GM23338 (cell line): Measurements from ENCODE around the gene KCNC2. TPM values are rescaled to one million over a fixed set of nuclear protein-coding genes. Genes with fewer than 3 reads are reported as not detected.
A peak's percentile ranks its signal among the peaks of the same experiment; 100 is the strongest.

ENCODE experiments used
- ATAC-seq: fragments of 200-7000 bp; cut with Tn5 transposase; 3 replicates; pipeline ENCODE4 v1.9.1; 2020
- DNase-seq: peaks from one replicate; pipeline ENCODE4 v3.0.0-alpha.2; 2015; ENCODE audit warnings: low spot score
- H2AFZ ChIP-seq: fragments of 200-600 bp; sonication (generic); 2 replicates; pipeline ENCODE4 v1.8.0; 2016; ENCODE audit warnings: antibody characterized with exemption, mild to moderate bottlenecking, moderate library complexity
- H3F3A ChIP-seq: fragments of 200-600 bp; sonication (generic); replicated peaks from 2 replicates; pipeline ENCODE4 v1.8.0; 2017; ENCODE audit warnings: antibody characterized with exemption, mixed run types, low read depth
- H3K27ac ChIP-seq: fragments of 200-600 bp; sonication (generic); 2 replicates; pipeline ENCODE4 v1.6.1; 2016; ENCODE audit warnings: low read depth
- H3K27me3 ChIP-seq: fragments of 200-600 bp; sonication (generic); 2 replicates; pipeline ENCODE4 v1.8.0; 2016; ENCODE audit warnings: mild to moderate bottlenecking, mixed run types, moderate library complexity; ENCODE audit not compliant: insufficient read depth
- H3K36me3 ChIP-seq: fragments of 200-600 bp; sonication (generic); 2 replicates; pipeline ENCODE4 v1.8.0; 2016; ENCODE audit warnings: mild to moderate bottlenecking; ENCODE audit not compliant: insufficient read depth
- H3K4me1 ChIP-seq: fragments of 200-600 bp; sonication (generic); 2 replicates; pipeline ENCODE4 v1.8.0; 2016; ENCODE audit warnings: mild to moderate bottlenecking, moderate library complexity; ENCODE audit not compliant: insufficient read depth
- H3K4me2 ChIP-seq: fragments of 200-600 bp; sonication (generic); 2 replicates; pipeline ENCODE4 v1.7.1; 2017; ENCODE audit warnings: mixed run types
- H3K4me3 ChIP-seq: fragments of 200-600 bp; sonication (generic); 2 replicates; pipeline ENCODE4 v1.6.1; 2016; ENCODE audit warnings: mixed run types
- H3K79me2 ChIP-seq: fragments of 200-600 bp; sonication (generic); replicated peaks from 2 replicates; pipeline ENCODE4 v1.8.0; 2017; ENCODE audit warnings: mild to moderate bottlenecking; ENCODE audit not compliant: insufficient read depth
- H3K9me2 ChIP-seq: fragments of 200-600 bp; sonication (generic); 2 replicates; pipeline ENCODE4 v1.8.0; 2017; ENCODE audit not compliant: insufficient read depth
- H4K20me1 ChIP-seq: fragments of 200-600 bp; sonication (generic); replicated peaks from 2 replicates; pipeline ENCODE4 v1.8.0; 2017; ENCODE audit warnings: mild to moderate bottlenecking; ENCODE audit not compliant: insufficient read depth
- H3K27ac Mint-ChIP-seq: 2 replicates; pipeline ENCODE4 v1.8.0; 2020; ENCODE audit warnings: inconsistent platforms, mild to moderate bottlenecking, moderate library complexity, mixed read lengths
- H3K27me3 Mint-ChIP-seq: 3 replicates; pipeline ENCODE4 v1.8.0; 2022; ENCODE audit warnings: low read depth, mild to moderate bottlenecking, moderate library complexity, mixed read lengths, inconsistent platforms; ENCODE audit not compliant: insufficient read depth, poor library complexity
- H3K36me3 Mint-ChIP-seq: 3 replicates; pipeline ENCODE4 v1.8.0; 2021; ENCODE audit warnings: low read depth, mild to moderate bottlenecking, inconsistent platforms, moderate library complexity, mixed read lengths
- H3K4me1 Mint-ChIP-seq: 3 replicates; pipeline ENCODE4 v1.8.0; 2020; ENCODE audit warnings: mild to moderate bottlenecking, inconsistent platforms, mixed read lengths
- H3K4me3 Mint-ChIP-seq: 3 replicates; pipeline ENCODE4 v1.8.0; 2021; ENCODE audit warnings: moderate library complexity, mild to moderate bottlenecking, inconsistent platforms, mixed read lengths
- H3K9me3 Mint-ChIP-seq: 3 replicates; pipeline ENCODE4 v1.8.0; 2020; ENCODE audit warnings: moderate library complexity, mild to moderate bottlenecking, inconsistent platforms, mixed read lengths
- CREB1 ChIP-seq: fragments of 250-450 bp; sonication (Bioruptor Pico); IDR thresholded peaks from 2 replicates; pipeline ENCODE4 v1.5.0; 2020; ENCODE audit warnings: low read depth, mild to moderate bottlenecking, moderate library complexity
- EZH2phosphoT487 ChIP-seq: fragments of 200-600 bp; sonication (generic); IDR thresholded peaks from one replicate; pipeline ENCODE4 v1.8.1; 2018; ENCODE audit warnings: antibody characterized with exemption; ENCODE audit not compliant: unreplicated experiment
- JUNB ChIP-seq: IDR thresholded peaks from one replicate; pipeline ENCODE4 v1.6.1; 2016; ENCODE audit warnings: antibody characterized with exemption; ENCODE audit not compliant: unreplicated experiment
- REST ChIP-seq: IDR thresholded peaks from one replicate; pipeline ENCODE4 v1.6.1; 2018; ENCODE audit warnings: antibody characterized with exemption; ENCODE audit not compliant: unreplicated experiment
- STAT1 ChIP-seq: IDR thresholded peaks from one replicate; pipeline ENCODE4 v1.6.1; 2016; ENCODE audit warnings: antibody characterized with exemption; ENCODE audit not compliant: unreplicated experiment
- ZNF114 ChIP-seq: fragments of 250-450 bp; sonication (Bioruptor Pico); IDR thresholded peaks from 2 replicates; pipeline ENCODE4 v1.5.0; 2020; ENCODE audit warnings: mild to moderate bottlenecking, moderate library complexity
- ZNF331 ChIP-seq: fragments of 250-450 bp; sonication (Bioruptor Pico); IDR thresholded peaks from 2 replicates; pipeline ENCODE4 v1.5.0; 2020; ENCODE audit warnings: low read depth, mild to moderate bottlenecking, moderate library complexity
- polyA plus RNA-seq: library from polyadenylated mRNA; unstranded; fragments of >200 nt; fragmentation: Nextera tagmentation; extraction: Ambion mirVana; gene quantifications from 2 replicates; pipeline ENCODE4 v1.2.1, GENCODE V29; 2016
- total RNA-seq: library from RNA; depleted of rRNA; stranded (reverse); fragments of >200 nt; shearing (Covaris generic); gene quantifications from 2 replicates; pipeline ENCODE4 v1.2.3, GENCODE V29; 2014
- TF ChIP-seq, protein P1 (sequence below), 2 experiments: fragments of 200-600 bp in 1 of 2; sonication (generic) in 1 of 2; conservative IDR thresholded peaks; 2 replicates each; pipeline versions ENCODE4 v1.5.1 to v1.6.1; 2016 to 2017; ENCODE audit warnings: antibody characterized with exemption in 2 of 2, low read depth in 2 of 2, mild to moderate bottlenecking in 2 of 2, moderate library complexity in 1 of 2
- TF ChIP-seq, protein P2 (sequence below): fragments of 250-450 bp; sonication (Bioruptor Pico); IDR thresholded peaks from 2 replicates; pipeline ENCODE4 v1.5.0; 2020; ENCODE audit warnings: mild to moderate bottlenecking, moderate library complexity

The KCNC2 gene
- total and polyA plus RNA-seq, 2 experiments from 2014 or later, result 0.10 TPM; not detected in 1

GRCh38 chr12:75259143-75259542 lies 49.5 kb upstream of the KCNC2 start:
- no peaks in the 10 kb centered on the region for H3K9me2 ChIP-seq
- peak; percentile 24 for DNase-seq
- no peak overlapping the region for H3K27ac ChIP-seq
- TF ChIP-seq, protein P1, sequence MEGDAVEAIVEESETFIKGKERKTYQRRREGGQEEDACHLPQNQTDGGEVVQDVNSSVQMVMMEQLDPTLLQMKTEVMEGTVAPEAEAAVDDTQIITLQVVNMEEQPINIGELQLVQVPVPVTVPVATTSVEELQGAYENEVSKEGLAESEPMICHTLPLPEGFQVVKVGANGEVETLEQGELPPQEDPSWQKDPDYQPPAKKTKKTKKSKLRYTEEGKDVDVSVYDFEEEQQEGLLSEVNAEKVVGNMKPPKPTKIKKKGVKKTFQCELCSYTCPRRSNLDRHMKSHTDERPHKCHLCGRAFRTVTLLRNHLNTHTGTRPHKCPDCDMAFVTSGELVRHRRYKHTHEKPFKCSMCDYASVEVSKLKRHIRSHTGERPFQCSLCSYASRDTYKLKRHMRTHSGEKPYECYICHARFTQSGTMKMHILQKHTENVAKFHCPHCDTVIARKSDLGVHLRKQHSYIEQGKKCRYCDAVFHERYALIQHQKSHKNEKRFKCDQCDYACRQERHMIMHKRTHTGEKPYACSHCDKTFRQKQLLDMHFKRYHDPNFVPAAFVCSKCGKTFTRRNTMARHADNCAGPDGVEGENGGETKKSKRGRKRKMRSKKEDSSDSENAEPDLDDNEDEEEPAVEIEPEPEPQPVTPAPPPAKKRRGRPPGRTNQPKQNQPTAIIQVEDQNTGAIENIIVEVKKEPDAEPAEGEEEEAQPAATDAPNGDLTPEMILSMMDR (conservative IDR thresholded peaks at IDR 0.05; ENCODE audit: low read depth in 2 of 2), result no peak
- H3K27me3 Mint-ChIP-seq, result no peaks in the 10 kb centered on the region
- H2AFZ ChIP-seq, result no peak overlapping the region
- H3K36me3 ChIP-seq, result no peaks in the 10 kb centered on the region
- H3K4me2 ChIP-seq, result peak overlapping the region; percentile 16; the same call in 1 of the 2 replicates
- no peak overlapping the region for H3K4me3 Mint-ChIP-seq
- peak; percentile 86 for ATAC-seq
- H4K20me1 ChIP-seq, result no peaks in the 10 kb centered on the region
- H3K4me3 ChIP-seq, result no peak overlapping the region
- peaks cover 12% of the 10 kb centered on the region; the same call in 1 of the 2 replicates for H3K4me1 ChIP-seq
- H3K9me3 Mint-ChIP-seq, result no peaks in the 10 kb centered on the region
- H3K27me3 ChIP-seq, result no peaks in the 10 kb centered on the region
- no peaks in the 10 kb centered on the region for H3K36me3 Mint-ChIP-seq
- H3F3A ChIP-seq, result no peaks in the 10 kb centered on the region
- no peak overlapping the region for H3K27ac Mint-ChIP-seq
- peaks cover 10% of the 10 kb centered on the region for H3K4me1 Mint-ChIP-seq
- H3K79me2 ChIP-seq, result no peaks in the 10 kb centered on the region

GRCh38 chr12:75257510-75257909 lies 47.9 kb upstream of the KCNC2 start:
- H2AFZ ChIP-seq, result peak overlapping the region; percentile 25; the same call in 1 of the 2 replicates
- DNase-seq, result no peak
- no peaks in the 10 kb centered on the region for H3K27me3 ChIP-seq
- 0 out of 2 replicates have a peak, but pooled peaks cover 5% of the 10 kb centered on the region for H3K9me2 ChIP-seq
- H3F3A ChIP-seq, result no peaks in the 10 kb centered on the region
- no peak overlapping the region for H3K27ac Mint-ChIP-seq
- H3K9me3 Mint-ChIP-seq, result no peaks in the 10 kb centered on the region
- no peak overlapping the region for H3K4me2 ChIP-seq
- peaks cover 10% of the 10 kb centered on the region for H3K4me1 Mint-ChIP-seq
- no peaks in the 10 kb centered on the region for H3K36me3 Mint-ChIP-seq
- H3K36me3 ChIP-seq, result no peaks in the 10 kb centered on the region
- no peak overlapping the region for H3K4me3 Mint-ChIP-seq
- H3K27ac ChIP-seq, result no peak overlapping the region
- no peaks in the 10 kb centered on the region for H3K27me3 Mint-ChIP-seq
- H3K79me2 ChIP-seq, result no peaks in the 10 kb centered on the region
- ATAC-seq, result no peak
- H3K4me3 ChIP-seq, result no peak overlapping the region
- H4K20me1 ChIP-seq, result no peaks in the 10 kb centered on the region
- peaks cover 12% of the 10 kb centered on the region; the same call in 1 of the 2 replicates for H3K4me1 ChIP-seq
- no peak for TF ChIP-seq REST
- TF ChIP-seq ZNF114 (CRISPR knock-in tag), result no peak
- TF ChIP-seq, protein P2, sequence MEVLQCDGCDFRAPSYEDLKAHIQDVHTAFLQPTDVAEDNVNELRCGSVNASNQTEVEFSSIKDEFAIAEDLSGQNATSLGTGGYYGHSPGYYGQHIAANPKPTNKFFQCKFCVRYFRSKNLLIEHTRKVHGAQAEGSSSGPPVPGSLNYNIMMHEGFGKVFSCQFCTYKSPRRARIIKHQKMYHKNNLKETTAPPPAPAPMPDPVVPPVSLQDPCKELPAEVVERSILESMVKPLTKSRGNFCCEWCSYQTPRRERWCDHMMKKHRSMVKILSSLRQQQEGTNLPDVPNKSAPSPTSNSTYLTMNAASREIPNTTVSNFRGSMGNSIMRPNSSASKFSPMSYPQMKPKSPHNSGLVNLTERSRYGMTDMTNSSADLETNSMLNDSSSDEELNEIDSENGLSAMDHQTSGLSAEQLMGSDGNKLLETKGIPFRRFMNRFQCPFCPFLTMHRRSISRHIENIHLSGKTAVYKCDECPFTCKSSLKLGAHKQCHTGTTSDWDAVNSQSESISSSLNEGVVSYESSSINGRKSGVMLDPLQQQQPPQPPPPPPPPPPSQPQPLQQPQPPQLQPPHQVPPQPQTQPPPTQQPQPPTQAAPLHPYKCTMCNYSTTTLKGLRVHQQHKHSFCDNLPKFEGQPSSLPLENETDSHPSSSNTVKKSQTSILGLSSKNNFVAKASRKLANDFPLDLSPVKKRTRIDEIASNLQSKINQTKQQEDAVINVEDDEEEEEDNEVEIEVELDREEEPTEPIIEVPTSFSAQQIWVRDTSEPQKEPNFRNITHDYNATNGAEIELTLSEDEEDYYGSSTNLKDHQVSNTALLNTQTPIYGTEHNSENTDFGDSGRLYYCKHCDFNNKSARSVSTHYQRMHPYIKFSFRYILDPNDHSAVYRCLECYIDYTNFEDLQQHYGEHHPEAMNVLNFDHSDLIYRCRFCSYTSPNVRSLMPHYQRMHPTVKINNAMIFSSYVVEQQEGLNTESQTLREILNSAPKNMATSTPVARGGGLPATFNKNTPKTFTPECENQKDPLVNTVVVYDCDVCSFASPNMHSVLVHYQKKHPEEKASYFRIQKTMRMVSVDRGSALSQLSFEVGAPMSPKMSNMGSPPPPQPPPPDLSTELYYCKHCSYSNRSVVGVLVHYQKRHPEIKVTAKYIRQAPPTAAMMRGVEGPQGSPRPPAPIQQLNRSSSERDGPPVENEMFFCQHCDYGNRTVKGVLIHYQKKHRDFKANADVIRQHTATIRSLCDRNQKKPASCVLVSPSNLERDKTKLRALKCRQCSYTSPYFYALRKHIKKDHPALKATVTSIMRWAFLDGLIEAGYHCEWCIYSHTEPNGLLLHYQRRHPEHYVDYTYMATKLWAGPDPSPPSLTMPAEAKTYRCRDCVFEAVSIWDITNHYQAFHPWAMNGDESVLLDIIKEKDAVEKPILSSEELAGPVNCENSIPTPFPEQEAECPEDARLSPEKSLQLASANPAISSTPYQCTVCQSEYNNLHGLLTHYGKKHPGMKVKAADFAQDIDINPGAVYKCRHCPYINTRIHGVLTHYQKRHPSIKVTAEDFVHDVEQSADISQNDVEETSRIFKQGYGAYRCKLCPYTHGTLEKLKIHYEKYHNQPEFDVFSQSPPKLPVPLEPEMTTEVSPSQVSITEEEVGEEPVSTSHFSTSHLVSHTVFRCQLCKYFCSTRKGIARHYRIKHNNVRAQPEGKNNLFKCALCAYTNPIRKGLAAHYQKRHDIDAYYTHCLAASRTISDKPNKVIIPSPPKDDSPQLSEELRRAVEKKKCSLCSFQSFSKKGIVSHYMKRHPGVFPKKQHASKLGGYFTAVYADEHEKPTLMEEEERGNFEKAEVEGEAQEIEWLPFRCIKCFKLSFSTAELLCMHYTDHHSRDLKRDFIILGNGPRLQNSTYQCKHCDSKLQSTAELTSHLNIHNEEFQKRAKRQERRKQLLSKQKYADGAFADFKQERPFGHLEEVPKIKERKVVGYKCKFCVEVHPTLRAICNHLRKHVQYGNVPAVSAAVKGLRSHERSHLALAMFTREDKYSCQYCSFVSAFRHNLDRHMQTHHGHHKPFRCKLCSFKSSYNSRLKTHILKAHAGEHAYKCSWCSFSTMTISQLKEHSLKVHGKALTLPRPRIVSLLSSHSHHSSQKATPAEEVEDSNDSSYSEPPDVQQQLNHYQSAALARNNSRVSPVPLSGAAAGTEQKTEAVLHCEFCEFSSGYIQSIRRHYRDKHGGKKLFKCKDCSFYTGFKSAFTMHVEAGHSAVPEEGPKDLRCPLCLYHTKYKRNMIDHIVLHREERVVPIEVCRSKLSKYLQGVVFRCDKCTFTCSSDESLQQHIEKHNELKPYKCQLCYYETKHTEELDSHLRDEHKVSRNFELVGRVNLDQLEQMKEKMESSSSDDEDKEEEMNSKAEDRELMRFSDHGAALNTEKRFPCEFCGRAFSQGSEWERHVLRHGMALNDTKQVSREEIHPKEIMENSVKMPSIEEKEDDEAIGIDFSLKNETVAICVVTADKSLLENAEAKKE (CRISPR knock-in tag), result no peak
- TF ChIP-seq EZH2phosphoT487, result no peak
- TF ChIP-seq JUNB, result no peak
- no peak for TF ChIP-seq STAT1
- no peak for TF ChIP-seq CREB1 (CRISPR knock-in tag)
- TF ChIP-seq ZNF331, result no peak
